ENCODE results near the gene EEF1AKMT2. TPM values are rescaled to one million over a fixed set of nuclear protein-coding genes. Genes with fewer than 3 reads are reported as not detected.

EEF1AKMT2 gene
- total RNA-seq, 1 donor from 2014 or later: 20.5 TPM

DNA sequence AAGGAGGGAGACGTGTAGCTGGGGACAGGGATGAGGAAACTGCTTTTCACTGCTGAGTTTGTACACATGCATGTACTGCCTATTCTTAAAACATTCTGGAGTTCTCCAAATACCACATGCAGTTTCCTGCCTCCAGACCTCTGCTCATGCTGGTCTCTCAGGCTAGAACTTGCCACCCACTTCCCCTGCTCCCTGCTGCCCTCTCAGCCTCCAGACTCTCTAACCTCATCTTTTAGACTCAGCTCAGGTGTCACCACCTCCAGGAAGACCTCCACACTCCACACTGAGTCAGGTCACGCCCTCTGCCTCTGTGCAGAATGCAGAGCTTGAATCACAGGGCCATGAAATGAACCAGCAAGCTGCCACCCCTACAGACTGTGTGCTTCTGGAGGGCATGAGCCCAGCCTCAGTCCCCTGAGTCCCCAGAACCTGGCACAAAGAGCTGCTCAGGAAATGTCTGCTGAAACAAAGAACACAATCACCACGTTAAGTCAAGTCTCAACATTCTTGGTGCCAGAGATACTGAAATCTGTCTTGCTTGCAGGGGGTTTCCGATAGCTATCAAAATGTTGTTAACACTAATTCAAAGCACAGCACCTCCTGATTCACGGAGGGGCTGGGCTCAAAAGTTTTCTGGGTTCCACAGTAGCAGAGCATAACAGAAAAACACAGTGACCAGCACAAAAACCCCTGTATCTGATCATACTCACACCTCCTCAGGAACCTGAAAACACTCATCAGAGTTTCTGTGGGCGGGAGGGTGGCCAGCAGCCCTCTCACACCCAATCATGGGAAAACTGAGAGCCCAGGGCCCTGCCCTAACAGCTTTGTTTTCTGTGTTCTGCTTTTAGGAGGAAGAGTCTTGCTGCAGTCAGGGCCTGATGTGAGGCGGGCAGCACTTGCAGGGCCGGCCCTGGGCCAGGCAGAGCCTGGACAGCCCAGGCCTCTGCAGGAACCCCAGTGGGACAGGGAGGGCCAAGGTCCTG lies 68.6 kb downstream of the EEF1AKMT2 start:
- H3K4me1 Mint-ChIP-seq (ENCODE audit: low read depth): peaks cover 85% of the 10 kb centered on the region
- H3K9me3 Mint-ChIP-seq: no peaks in the 10 kb centered on the region
- peaks cover 3% of the 10 kb centered on the region for H3K27me3 Mint-ChIP-seq (ENCODE audit: insufficient read depth)
- H3K27ac Mint-ChIP-seq: peak overlapping the region; percentile 91
- intact Hi-C loops (cut with micrococcal nuclease): loop anchor here (1.0 to 10.0 kb wide), 6 partner anchors 10 to 1568 kb away; partner anchors contain the start of gene BUB3
- H3K36me3 Mint-ChIP-seq (ENCODE audit: low read depth): peaks cover 13% of the 10 kb centered on the region
- peak overlapping the region; percentile 64 for H3K4me3 Mint-ChIP-seq
- DNase-seq (ENCODE audit: low spot score): peak; percentile 39

DNA sequence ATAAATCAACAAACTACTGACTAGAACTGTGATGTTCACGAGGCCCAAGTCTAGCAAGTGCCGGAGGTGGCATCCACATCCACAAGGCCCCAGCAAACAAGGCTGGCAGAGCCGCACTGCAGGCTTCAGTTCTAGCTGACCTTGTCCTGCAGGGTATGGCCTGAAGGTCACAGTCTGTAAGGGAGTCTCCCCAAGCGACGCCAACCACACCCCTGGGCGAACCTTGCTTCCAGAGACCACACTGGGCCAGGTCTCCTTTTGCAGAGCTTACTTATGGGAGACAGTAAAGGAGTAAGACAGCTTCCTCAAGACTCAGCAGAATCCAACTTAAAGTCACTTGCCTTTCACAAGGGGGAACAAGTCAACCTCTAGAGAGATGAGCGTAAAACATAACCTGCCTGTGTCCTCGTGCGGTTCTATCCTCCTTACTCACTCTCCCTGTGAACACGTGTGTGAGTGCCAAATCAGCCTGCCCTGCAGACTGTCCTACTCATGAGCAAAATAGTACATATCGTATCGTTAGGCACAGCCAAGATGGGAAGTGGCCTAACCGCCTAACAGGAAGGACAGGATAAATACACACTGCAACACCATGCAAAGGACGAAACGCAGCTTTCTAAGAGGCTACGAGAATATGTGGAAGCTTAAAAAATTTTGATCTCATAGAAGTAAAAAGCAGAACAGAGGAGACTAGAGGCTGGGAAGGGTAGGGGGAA lies 70.2 kb downstream of the EEF1AKMT2 start:
- peaks cover 22% of the 10 kb centered on the region for H3K36me3 Mint-ChIP-seq (ENCODE audit: low read depth)
- peaks cover 6% of the 10 kb centered on the region for H3K27me3 Mint-ChIP-seq (ENCODE audit: insufficient read depth)
- DNase-seq (ENCODE audit: low spot score): no peak
- H3K27ac Mint-ChIP-seq: peak overlapping the region; percentile 61
- no peak overlapping the region for H3K4me3 Mint-ChIP-seq
- H3K4me1 Mint-ChIP-seq (ENCODE audit: low read depth): peaks cover 88% of the 10 kb centered on the region
- H3K9me3 Mint-ChIP-seq: no peaks in the 10 kb centered on the region
- intact Hi-C loops (cut with micrococcal nuclease): loop anchor here (10.0 kb wide), 1 partner anchor 1567 kb away; the partner anchor contains the start of gene BUB3

DNA sequence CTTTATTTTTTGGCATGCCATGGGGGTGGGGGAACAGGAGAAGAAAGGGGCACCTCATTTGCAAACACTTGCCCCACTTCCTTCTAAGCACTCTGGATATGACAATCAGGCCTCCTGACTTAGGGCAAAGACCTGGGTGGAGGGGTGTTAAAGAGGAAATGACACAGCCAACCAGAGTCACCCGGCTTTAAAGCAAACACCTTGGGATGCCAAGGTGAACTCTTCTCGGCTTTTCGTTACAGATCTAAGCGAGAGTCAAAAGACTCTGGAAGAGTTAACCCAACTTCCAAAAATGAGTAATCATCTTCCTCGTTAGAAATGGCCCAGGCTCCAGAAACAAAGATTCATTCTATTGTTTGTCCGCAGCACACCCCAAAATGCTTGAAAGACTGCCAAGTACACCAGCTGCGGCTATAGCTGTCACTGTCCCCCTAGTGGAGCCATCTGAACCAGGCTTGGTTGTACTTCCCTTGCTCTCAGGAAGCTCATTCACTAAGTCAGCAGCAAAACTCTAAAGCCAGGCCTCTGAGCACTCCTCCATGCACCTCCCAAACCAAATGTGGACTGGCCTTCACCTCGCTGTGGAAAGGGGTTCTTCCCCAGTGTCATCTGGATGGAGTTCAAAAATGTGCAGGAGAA lies 72.4 kb downstream of the EEF1AKMT2 start:
- Mint-ChIP-seq H3K36me3 (ENCODE audit: low read depth) (peaks cover 24% of the 10 kb centered on the region), H3K9me3 (no peaks in the 10 kb centered on the region), H3K4me3 (peak overlapping the region; percentile 73), H3K27ac (peak overlapping the region; percentile 79), H3K4me1 (ENCODE audit: low read depth) (peaks cover 92% of the 10 kb centered on the region), H3K27me3 (ENCODE audit: insufficient read depth) (peaks cover 6% of the 10 kb centered on the region)
- intact Hi-C loops (cut with micrococcal nuclease): no loop called here
- DNase-seq (ENCODE audit: low spot score): peak; percentile 54

DNA sequence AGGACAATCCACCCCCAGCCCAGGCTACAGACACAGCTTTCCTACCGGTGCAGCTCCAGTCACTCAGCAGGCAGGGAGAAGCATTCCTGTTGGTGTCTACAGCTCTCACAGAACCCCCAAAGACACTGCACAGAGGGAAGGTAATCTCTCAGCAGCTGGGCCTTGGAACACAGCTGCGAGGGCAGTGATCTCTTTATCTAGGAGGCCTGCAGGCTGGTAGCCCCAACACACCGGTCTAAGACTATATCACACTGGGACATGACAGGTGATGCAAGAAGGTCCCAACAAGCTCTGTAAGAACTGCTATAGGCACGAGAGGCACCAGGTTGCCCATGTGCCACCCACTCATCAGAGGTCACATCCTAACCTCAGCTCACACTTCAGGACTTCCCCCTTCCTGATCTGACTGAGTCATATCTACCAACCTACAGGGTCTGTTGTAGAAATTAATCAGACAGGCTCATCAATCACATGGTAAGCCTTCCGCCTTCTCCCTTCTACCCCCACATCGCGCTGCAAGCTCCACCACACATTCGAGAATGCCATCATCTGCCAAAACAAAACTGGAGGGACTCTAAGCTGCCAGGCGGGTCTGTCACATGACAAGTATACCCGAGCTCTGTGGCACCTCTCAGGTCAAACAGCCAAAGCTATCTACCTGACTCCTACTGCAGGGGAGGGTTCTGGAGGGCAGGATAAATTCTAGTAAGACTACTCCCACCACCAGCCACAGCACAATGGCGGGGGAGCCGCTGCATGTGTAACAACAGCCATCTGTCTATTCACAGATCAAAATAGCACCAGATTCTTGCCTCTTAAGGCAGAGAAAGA lies 73.6 kb downstream of the EEF1AKMT2 start:
- peaks cover 24% of the 10 kb centered on the region for H3K36me3 Mint-ChIP-seq (ENCODE audit: low read depth)
- DNase-seq (ENCODE audit: low spot score): peak; percentile 64

DNA sequence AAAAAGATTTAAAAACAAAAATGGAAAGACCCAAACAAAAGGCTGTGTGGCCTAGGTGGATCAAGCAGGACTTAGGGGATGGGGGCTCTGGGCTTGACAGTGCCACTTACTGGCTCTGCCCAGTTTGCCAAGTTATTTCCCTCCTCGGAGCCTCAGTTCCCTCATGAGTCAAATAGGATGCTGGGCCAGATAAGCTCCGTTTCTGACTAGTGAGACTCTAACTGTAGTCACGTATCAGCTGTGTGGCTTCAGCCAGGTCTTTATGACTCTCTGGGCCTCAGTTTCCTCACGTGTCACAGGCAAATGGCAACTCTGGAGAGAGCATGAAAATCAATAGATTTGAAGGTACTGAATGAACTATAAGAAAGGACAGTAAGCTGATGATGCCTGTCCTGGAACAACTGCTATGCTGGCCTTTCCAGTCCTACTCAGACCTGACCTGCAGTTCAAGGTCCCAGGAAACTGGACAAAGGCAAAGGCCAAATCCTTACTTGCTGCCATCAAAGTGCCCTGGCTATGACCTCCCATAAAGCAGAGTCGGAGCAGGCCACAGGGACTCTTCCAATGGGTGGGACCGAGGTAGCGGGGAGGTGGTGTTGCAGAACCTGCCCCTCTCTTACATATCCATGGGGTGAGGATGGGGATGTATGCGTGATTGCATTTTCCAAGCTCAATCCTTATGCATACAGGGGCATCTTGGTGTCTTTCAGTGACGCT lies 74.5 kb downstream of the EEF1AKMT2 start:
- Mint-ChIP-seq H3K9me3 (no peaks in the 10 kb centered on the region), H3K4me1 (ENCODE audit: low read depth) (peaks cover 88% of the 10 kb centered on the region), H3K27ac (peak overlapping the region; percentile 79), H3K4me3 (no peak overlapping the region), H3K27me3 (ENCODE audit: insufficient read depth) (peaks cover 6% of the 10 kb centered on the region), H3K36me3 (ENCODE audit: low read depth) (peaks cover 27% of the 10 kb centered on the region)
- no peak for DNase-seq (ENCODE audit: low spot score)
- intact Hi-C loops (cut with micrococcal nuclease): no loop called here

More for the DNA sequence above, 73.6 kb downstream of the EEF1AKMT2 start:
- intact Hi-C loops (cut with micrococcal nuclease): loop anchor here (1.0 kb wide), 9 partner anchors 10 to 104 kb away; no protein-coding TSS in a partner anchor
- Mint-ChIP-seq H3K27ac (peak overlapping the region; percentile 79), H3K4me1 (ENCODE audit: low read depth) (peaks cover 88% of the 10 kb centered on the region), H3K27me3 (ENCODE audit: insufficient read depth) (peaks cover 6% of the 10 kb centered on the region), H3K9me3 (no peaks in the 10 kb centered on the region), H3K4me3 (peak overlapping the region; percentile 73)

DNA sequence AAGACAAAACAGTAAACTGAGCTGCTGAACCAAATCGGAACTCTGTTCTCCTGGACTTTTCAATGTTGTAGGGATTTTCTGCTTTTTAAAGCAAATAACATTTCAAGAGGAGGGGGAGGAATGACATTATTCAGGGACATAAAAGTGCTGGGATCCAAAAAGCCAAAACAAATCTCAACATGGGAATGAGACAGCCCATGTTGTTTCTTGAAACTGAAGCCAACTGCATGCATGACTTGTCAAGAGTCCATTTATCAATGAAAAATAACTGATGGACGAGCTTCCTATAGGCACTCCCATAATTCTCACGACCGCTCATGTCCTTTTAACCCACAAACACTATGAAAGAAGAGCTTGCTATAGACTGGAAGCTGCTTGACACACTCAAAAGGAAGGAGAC lies 75.3 kb downstream of the EEF1AKMT2 start:
- Mint-ChIP-seq H3K4me3 (no peak overlapping the region), H3K4me1 (ENCODE audit: low read depth) (peaks cover 79% of the 10 kb centered on the region), H3K9me3 (no peaks in the 10 kb centered on the region), H3K36me3 (ENCODE audit: low read depth) (peaks cover 27% of the 10 kb centered on the region), H3K27me3 (ENCODE audit: insufficient read depth) (peaks cover 6% of the 10 kb centered on the region), H3K27ac (no peak overlapping the region)
- intact Hi-C loops (cut with micrococcal nuclease): no loop called here
- DNase-seq (ENCODE audit: low spot score): no peak

DNA sequence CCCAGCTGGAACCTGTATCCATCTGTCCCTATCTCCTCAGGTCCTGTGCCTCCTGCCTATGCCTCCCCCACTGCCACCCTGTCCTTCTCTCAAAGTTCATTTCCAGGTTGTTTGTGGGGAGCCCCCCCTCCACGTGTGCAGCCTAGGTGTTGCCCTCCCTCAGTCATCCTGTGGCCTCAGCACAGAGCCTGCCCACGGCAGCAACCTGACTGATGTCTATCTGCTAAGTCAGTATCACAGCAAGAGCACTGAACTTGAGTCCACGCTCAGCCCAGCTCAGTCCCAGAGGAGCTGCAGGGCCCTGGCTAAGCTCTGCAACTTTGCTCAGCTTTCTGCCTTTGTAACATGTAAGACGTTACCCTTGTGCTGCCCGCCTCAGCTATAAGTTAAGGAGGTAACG lies 76.2 kb downstream of the EEF1AKMT2 start:
- Mint-ChIP-seq H3K27ac (no peak overlapping the region), H3K27me3 (ENCODE audit: insufficient read depth) (peaks cover 6% of the 10 kb centered on the region), H3K4me3 (no peak overlapping the region), H3K4me1 (ENCODE audit: low read depth) (peaks cover 78% of the 10 kb centered on the region), H3K9me3 (no peaks in the 10 kb centered on the region), H3K36me3 (ENCODE audit: low read depth) (peaks cover 25% of the 10 kb centered on the region)
- no peak for DNase-seq (ENCODE audit: low spot score)
- intact Hi-C loops (cut with micrococcal nuclease): no loop called here

DNA sequence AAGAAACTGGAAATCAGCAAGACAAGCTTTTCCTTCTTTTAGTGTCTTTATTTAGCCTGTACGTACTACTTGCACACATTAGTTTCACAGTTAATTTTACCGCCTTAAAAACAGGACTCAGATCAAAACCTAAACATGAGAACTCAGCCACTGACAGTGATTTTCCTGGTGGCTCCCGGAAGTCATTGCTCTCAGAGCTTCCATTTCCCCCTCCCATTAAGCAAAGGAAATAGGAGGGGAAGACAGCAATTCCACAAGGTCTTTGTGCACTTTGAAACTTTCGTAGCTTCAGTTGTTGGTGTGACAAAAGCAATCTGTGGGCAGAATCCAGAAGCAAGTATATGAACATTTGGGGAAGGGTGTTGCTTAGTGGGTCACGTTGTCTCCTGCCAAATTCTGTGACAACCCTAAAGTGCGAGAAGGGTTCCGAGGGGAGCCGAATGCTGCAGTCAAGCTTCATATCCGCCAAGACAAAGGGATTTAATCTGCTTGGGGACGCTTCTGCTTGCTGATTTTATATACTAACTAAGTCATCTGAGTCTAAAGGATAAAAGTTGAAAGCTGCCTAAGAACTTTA lies 77.9 kb downstream of the EEF1AKMT2 start:
- intact Hi-C loops (cut with micrococcal nuclease): no loop called here
- DNase-seq (ENCODE audit: low spot score): no peak
- Mint-ChIP-seq H3K36me3 (ENCODE audit: low read depth) (peaks cover 23% of the 10 kb centered on the region), H3K9me3 (no peaks in the 10 kb centered on the region), H3K27ac (no peak overlapping the region), H3K4me3 (no peak overlapping the region), H3K4me1 (ENCODE audit: low read depth) (peaks cover 78% of the 10 kb centered on the region), H3K27me3 (ENCODE audit: insufficient read depth) (peaks cover 6% of the 10 kb centered on the region)

DNA sequence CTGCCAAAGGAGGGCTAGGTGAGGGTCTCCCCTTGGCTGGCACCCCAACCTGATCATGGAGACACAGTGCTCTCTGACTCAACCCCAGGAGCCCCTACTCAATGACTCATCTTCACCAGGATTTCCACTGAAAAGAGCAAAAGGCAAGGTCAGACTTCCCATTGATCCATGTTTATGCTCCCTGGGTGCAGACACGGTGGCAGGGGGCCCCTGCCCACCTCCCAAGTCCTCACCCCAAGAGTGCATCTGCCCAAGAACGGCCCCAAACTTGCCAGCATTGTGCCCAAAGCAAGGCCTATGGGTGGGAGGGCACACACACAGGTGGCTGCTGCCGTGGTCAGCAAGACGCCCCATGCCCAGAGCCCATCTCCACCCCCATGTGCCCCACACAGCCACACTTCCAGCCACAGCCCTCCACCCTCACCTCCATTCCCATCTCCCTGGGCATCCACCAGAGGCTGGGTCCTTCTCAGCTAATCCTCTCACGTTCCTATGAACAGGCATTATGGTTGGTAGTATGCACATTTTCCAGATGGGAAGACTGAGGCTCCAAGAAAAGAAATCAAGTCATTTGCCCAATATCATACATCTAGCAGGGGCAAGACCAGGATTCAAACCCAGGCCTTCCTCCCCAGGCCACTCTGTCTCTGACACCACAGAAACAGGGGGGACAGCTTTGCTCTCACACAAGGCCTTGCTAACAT lies 78.8 kb downstream of the EEF1AKMT2 start:
- Mint-ChIP-seq H3K4me3 (no peak overlapping the region), H3K36me3 (ENCODE audit: low read depth) (peaks cover 21% of the 10 kb centered on the region), H3K4me1 (ENCODE audit: low read depth) (peaks cover 78% of the 10 kb centered on the region), H3K27me3 (ENCODE audit: insufficient read depth) (peaks cover 3% of the 10 kb centered on the region), H3K9me3 (no peaks in the 10 kb centered on the region), H3K27ac (no peak overlapping the region)
- DNase-seq (ENCODE audit: low spot score): no peak
- intact Hi-C loops (cut with micrococcal nuclease): no loop called here

DNA sequence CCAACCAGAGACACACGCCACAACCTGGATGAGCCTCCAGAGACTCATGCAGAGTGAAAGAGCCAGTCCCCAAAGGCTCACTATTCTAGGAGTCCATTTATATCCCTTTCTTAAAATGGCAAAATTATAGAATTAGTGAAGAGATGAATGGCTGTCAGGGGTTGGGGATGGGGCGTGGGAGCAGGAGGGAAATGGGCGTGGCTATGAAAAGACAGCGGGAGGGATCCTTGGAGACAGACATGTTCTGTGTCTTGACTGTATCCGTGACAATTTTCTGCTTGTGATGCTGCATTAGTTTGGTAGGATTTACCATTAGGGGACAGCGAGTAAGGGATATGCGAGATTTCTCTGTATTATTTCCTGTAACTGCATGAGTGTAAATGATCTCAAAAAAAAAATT lies 80.5 kb downstream of the EEF1AKMT2 start:
- no peaks in the 10 kb centered on the region for H3K9me3 Mint-ChIP-seq
- DNase-seq (ENCODE audit: low spot score): no peak
- intact Hi-C loops (cut with micrococcal nuclease): no loop called here
- no peaks in the 10 kb centered on the region for H3K27me3 Mint-ChIP-seq (ENCODE audit: insufficient read depth)
- no peak overlapping the region for H3K4me3 Mint-ChIP-seq
- H3K36me3 Mint-ChIP-seq (ENCODE audit: low read depth): peaks cover 15% of the 10 kb centered on the region
- no peak overlapping the region for H3K27ac Mint-ChIP-seq
- peaks cover 75% of the 10 kb centered on the region for H3K4me1 Mint-ChIP-seq (ENCODE audit: low read depth)
